Psoas muscle (tissue), 8 donors: Measurements from ENCODE around the gene ALDH3A1. TPM values are rescaled to one million over a fixed set of nuclear protein-coding genes. Genes with fewer than 3 reads are reported as not detected.
A peak's percentile ranks its signal among the peaks of the same experiment; 100 is the strongest.

Source experiments
- ATAC-seq, 4 donors: fragments of 200-7000 bp; cut with Tn5 transposase; one replicate each; pipeline ENCODE4 v1.9.1; 2020; ENCODE audit warnings: moderate library complexity in 3 of 4, mild to moderate bottlenecking in 2 of 4
- DNase-seq, 2 donors: peaks; one replicate each; pipeline ENCODE4 v3.0.0-alpha.2; 2020
- H3K27ac ChIP-seq: fragments of 200-600 bp; one replicate; pipeline ENCODE4 v1.8.0; 2022
- H3K27me3 ChIP-seq, 3 donors: fragments of 200-600 bp in 1 of 3; one replicate each; pipeline versions ENCODE4 v1.6.1 to v1.8.0; 2013 to 2022; ENCODE audit warnings: low read length in 2 of 3, mild to moderate bottlenecking in 2 of 3, moderate library complexity in 1 of 3; ENCODE audit not compliant: insufficient read depth in 3 of 3
- H3K36me3 ChIP-seq, 2 donors: fragments of 200-600 bp in 1 of 2; one replicate each; pipeline versions ENCODE4 v1.6.1 to v1.8.0; 2013 to 2022; ENCODE audit warnings: low read depth in 1 of 2, mild to moderate bottlenecking in 1 of 2, moderate library complexity in 1 of 2; ENCODE audit not compliant: insufficient read depth in 1 of 2
- H3K4me1 ChIP-seq: fragments of 200-600 bp; one replicate; pipeline ENCODE4 v1.8.0; 2022
- H3K4me3 ChIP-seq: fragments of 200-600 bp; one replicate; pipeline ENCODE4 v1.8.0; 2022; ENCODE audit warnings: mild to moderate bottlenecking
- H3K9me3 ChIP-seq: fragments of 200-600 bp; one replicate; pipeline ENCODE4 v1.8.0; 2022
- CTCF ChIP-seq: fragments of 200-600 bp; IDR thresholded peaks from one replicate; pipeline ENCODE4 v1.8.0; 2022; ENCODE audit warnings: antibody characterized with exemption
- WGBS, 3 donors: extraction: QIAGEN DNeasy Blood & Tissue Kit; methylation state at CpG; one replicate each; pipeline versions ENCODE4 v1.1.6 to v1.1.7; 2013; 5-methylcytosine and 5-hydroxymethylcytosine counted together
- intact Hi-C, 2 donors: fragments of 100-400 bp; cut with DNase I; formaldehyde crosslinking; loops; one replicate each; pipeline versions ENCODE4 v1.11.0 to v1.14.2; 2022
- polyA plus RNA-seq, 3 donors: library from polyadenylated mRNA; stranded (reverse); fragments of 200-250 nt; gene quantifications; one replicate each; pipeline ENCODE4 v1.2.3, GENCODE V29; 2013
- total RNA-seq, 4 donors: library from RNA; stranded (reverse); fragmentation: NEBNext Ultra II Directional in 2 of 4; extraction: Animal tissue kit (Norgen Biotek cat#: 25700) in 2 of 4; gene quantifications; one replicate each; pipeline versions ENCODE4 v1.2.1 to v1.2.4, GENCODE V29; 2021 to 2023
- donor health status: healthy with polysubstance abuse.
- donor health status: DM: no; HTN: no; CAD: no; lungs with moderate emphysema.
- donor health status: Bipolar disorder and iron deficiency.
- donor health status: healthy.
- donor health status: DM: yes; HTN: yes; CAD: no.
- donor health status: DM: no; HTN: no; CAD: no.
- donor health status: DM: no; HTN: no; CAD: no.
- donor health status: DM: yes; HTN: yes; CAD: no.

The ALDH3A1 gene
- total and polyA plus RNA-seq, 7 donors, result 0.05 to 6.5 (median 0.18) TPM; not detected in 1

- DNase-seq (no peak), ATAC-seq (no peak)
- TF ChIP-seq CTCF, result no peak
- Histone ChIP-seq H3K4me1 (peaks cover 7% of the 10 kb centered on the region), H3K27me3 (no peaks in the 10 kb centered on the region), H3K9me3 (no peaks in the 10 kb centered on the region), H3K36me3 (no peaks in the 10 kb centered on the region), H3K4me3 (no peak overlapping the region), H3K27ac (no peak overlapping the region)
- 94 to 95% (median 95%) methylated on average over 13 of the region's 13 CpGs for WGBS, 3 donors
- intact Hi-C loops, result no loop called here
Measured at GRCh38 chr17:19747159-19747719, 859 bp downstream of the ALDH3A1 start.

DNA sequence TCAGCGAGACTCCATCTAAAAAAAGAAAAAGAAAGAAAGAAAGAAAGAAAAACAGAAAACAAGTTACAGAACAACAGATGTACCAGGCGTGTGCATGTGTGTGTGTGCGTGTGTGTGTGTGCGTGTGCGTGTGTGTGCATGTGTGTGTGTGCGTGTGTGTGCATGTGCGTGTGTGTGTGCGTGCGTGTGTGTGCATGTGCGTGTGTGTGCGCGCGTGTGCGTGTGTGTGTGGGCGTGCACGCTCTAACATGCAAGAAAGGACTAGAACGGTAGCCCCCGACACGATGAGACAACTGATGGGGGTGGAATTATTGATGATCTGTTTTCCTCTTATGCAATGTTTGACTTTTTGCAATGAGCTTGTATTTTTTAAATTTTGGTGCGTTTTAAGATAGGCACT, 1.6 kb downstream of the ALDH3A1 start:
- Histone ChIP-seq H3K4me1 (peaks cover 6% of the 10 kb centered on the region), H3K27me3 (no peaks in the 10 kb centered on the region), H3K4me3 (no peak overlapping the region), H3K9me3 (no peaks in the 10 kb centered on the region), H3K27ac (no peak overlapping the region), H3K36me3 (no peaks in the 10 kb centered on the region)
- ATAC-seq (no peak), DNase-seq (no peak)
- intact Hi-C loops, result no loop called here
- 90 to 94% (median 94%) methylated on average over 20 of the region's 20 CpGs for WGBS, 3 donors
- no peak for TF ChIP-seq CTCF

GRCh38 chr17:19744922-19745757, 3.0 kb downstream of the ALDH3A1 start:
- DNase-seq, result peak; percentile 93 to 96
- TF ChIP-seq CTCF, result peak; percentile 93
- Histone ChIP-seq H3K27me3 (no peaks in the 10 kb centered on the region), H3K4me3 (peak overlapping the region; percentile 68), H3K27ac (peak overlapping the region; percentile 36), H3K4me1 (peaks cover 6% of the 10 kb centered on the region), H3K9me3 (no peaks in the 10 kb centered on the region), H3K36me3 (no peaks in the 10 kb centered on the region)
- intact Hi-C loops, result no loop called here
- WGBS, 3 donors, result 25 to 29% (median 28%) methylated on average over 40 to 50 of the region's 50 CpGs
- ATAC-seq, result peak; percentile 92 to 98 (median 94)

- Histone ChIP-seq H3K36me3 (no peaks in the 10 kb centered on the region), H3K27me3 (no peaks in the 10 kb centered on the region), H3K27ac (peak overlapping the region; percentile 36), H3K4me3 (peak overlapping the region; percentile 68), H3K4me1 (peaks cover 6% of the 10 kb centered on the region), H3K9me3 (no peaks in the 10 kb centered on the region)
- TF ChIP-seq CTCF, result no peak
- DNase-seq (peak in 1 of 2 donors; percentile 45), ATAC-seq (peak in 3 of 4 donors; percentile 15 to 61 (median 45))
- intact Hi-C loops, result no loop called here
- WGBS, 3 donors, result 9 to 32% (median 20%) methylated on average over 6 to 26 of the region's 26 CpGs
Measured at GRCh38 chr17:19744492-19744891, 3.6 kb downstream of the ALDH3A1 start.
